Liver (tissue), 9 donors: Measurements from ENCODE around the gene NXPE3. TPM values are rescaled to one million over a fixed set of nuclear protein-coding genes. Genes with fewer than 3 reads are reported as not detected.

ENCODE experiments used
- DNase-seq: peaks from one replicate; pipeline ENCODE4 v3.0.0-alpha.2; 2017; ENCODE audit warnings: low spot score
- H3K27ac ChIP-seq, 2 donors: one replicate each; pipeline ENCODE4 v1.7.0; 2013; ENCODE audit warnings: inconsistent platforms in 2 of 2, low read length in 2 of 2, control low read depth in 1 of 2, low read depth in 1 of 2, mild to moderate bottlenecking in 1 of 2
- H3K27me3 ChIP-seq, 4 donors: one replicate each; pipeline versions ENCODE4 v1.6.1 to v1.7.0; 2013; ENCODE audit warnings: low read length in 3 of 4, inconsistent platforms in 1 of 4, mild to moderate bottlenecking in 1 of 4, moderate library complexity in 1 of 4; ENCODE audit not compliant: control insufficient read depth in 4 of 4, insufficient read depth in 4 of 4
- H3K36me3 ChIP-seq, 4 donors: one replicate each; pipeline versions ENCODE4 v1.6.1 to v1.7.0; 2013; ENCODE audit warnings: low read length in 3 of 4, mild to moderate bottlenecking in 3 of 4, low read depth in 1 of 4, moderate library complexity in 1 of 4; ENCODE audit not compliant: control insufficient read depth in 4 of 4, insufficient read depth in 3 of 4
- H3K4me1 ChIP-seq, 4 donors: one replicate each; pipeline versions ENCODE4 v1.6.1 to v1.7.0; 2013; ENCODE audit warnings: low read length in 3 of 4, mild to moderate bottlenecking in 3 of 4, moderate library complexity in 1 of 4; ENCODE audit not compliant: control insufficient read depth in 4 of 4, insufficient read depth in 4 of 4
- H3K4me3 ChIP-seq, 3 donors: one replicate each; pipeline versions ENCODE4 v1.6.1 to v1.7.0; 2013; ENCODE audit warnings: low read length in 3 of 3, control low read depth in 1 of 3, low read depth in 1 of 3, mild to moderate bottlenecking in 1 of 3
- H3K9ac ChIP-seq, 2 donors: one replicate each; pipeline ENCODE4 v1.7.0; 2013; ENCODE audit warnings: low read length in 2 of 2, mild to moderate bottlenecking in 2 of 2, moderate library complexity in 2 of 2, control low read depth in 1 of 2, low read depth in 1 of 2
- H3K9me3 ChIP-seq, 4 donors: one replicate each; pipeline versions ENCODE4 v1.6.1 to v1.7.0; 2013; ENCODE audit warnings: low read length in 3 of 4; ENCODE audit not compliant: control insufficient read depth in 4 of 4
- EGR1 ChIP-seq, 2 donors: IDR thresholded peaks; 2 replicates each; pipeline ENCODE4 v1.6.1; 2016 to 2018; ENCODE audit warnings: antibody characterized with exemption in 2 of 2, low read depth in 2 of 2
- FOXA1 ChIP-seq: IDR thresholded peaks from 2 replicates; pipeline ENCODE4 v1.6.1; 2016; ENCODE audit warnings: antibody characterized with exemption
- FOXA2 ChIP-seq: IDR thresholded peaks from 2 replicates; pipeline ENCODE4 v1.6.1; 2016; ENCODE audit warnings: antibody characterized with exemption
- GABPA ChIP-seq, 2 donors: IDR thresholded peaks in 1 of 2; conservative IDR thresholded peaks in 1 of 2; 2 replicates each; pipeline ENCODE4 v1.6.1; 2016; ENCODE audit warnings: antibody characterized with exemption in 2 of 2, mild to moderate bottlenecking in 1 of 2, moderate library complexity in 1 of 2
- HNF4A ChIP-seq, 2 donors: conservative IDR thresholded peaks; 2 replicates each; pipeline ENCODE4 v1.6.1; 2016; ENCODE audit warnings: antibody characterized with exemption in 2 of 2, mild to moderate bottlenecking in 2 of 2
- HNF4G ChIP-seq: IDR thresholded peaks from 2 replicates; pipeline ENCODE4 v1.6.1; 2016; ENCODE audit warnings: antibody characterized with exemption
- JUND ChIP-seq, 2 donors: IDR thresholded peaks; 2 replicates each; pipeline ENCODE4 v1.6.1; 2016; ENCODE audit warnings: antibody characterized with exemption in 2 of 2
- RAD21 ChIP-seq, 2 donors: IDR thresholded peaks; 2 replicates each; pipeline ENCODE4 v1.6.1; 2016; ENCODE audit warnings: antibody characterized with exemption in 2 of 2, mild to moderate bottlenecking in 2 of 2
- REST ChIP-seq: IDR thresholded peaks from 2 replicates; pipeline ENCODE4 v1.6.1; 2016; ENCODE audit warnings: antibody characterized with exemption, mild to moderate bottlenecking
- RXRA ChIP-seq, 2 donors: IDR thresholded peaks; 2 replicates each; pipeline ENCODE4 v1.6.1; 2017 to 2018; ENCODE audit warnings: antibody characterized with exemption in 2 of 2, mild to moderate bottlenecking in 1 of 2
- SP1 ChIP-seq: IDR thresholded peaks from 2 replicates; pipeline ENCODE4 v1.6.1; 2018; ENCODE audit warnings: antibody characterized with exemption, mild to moderate bottlenecking
- TAF1 ChIP-seq: conservative IDR thresholded peaks from 2 replicates; pipeline ENCODE4 v1.6.1; 2016; ENCODE audit warnings: antibody characterized with exemption, mild to moderate bottlenecking
- YY1 ChIP-seq: IDR thresholded peaks from 2 replicates; pipeline ENCODE4 v1.6.1; 2016; ENCODE audit warnings: antibody characterized with exemption, mild to moderate bottlenecking
- ZBTB33 ChIP-seq: IDR thresholded peaks from 2 replicates; pipeline ENCODE4 v1.6.1; 2016; ENCODE audit warnings: antibody characterized with exemption
- WGBS: extraction: QIAGEN DNeasy Blood & Tissue Kit; methylation state at CpG from one replicate; pipeline ENCODE4 v1.1.7; 2013; 5-methylcytosine and 5-hydroxymethylcytosine counted together
- polyA plus RNA-seq, 2 donors: library from polyadenylated mRNA; stranded (reverse) in 1 of 2; unstranded in 1 of 2; fragments of 200-250 nt in 1 of 2; fragments of >200 nt in 1 of 2; fragmentation: Nextera tagmentation in 1 of 2; extraction: Ambion mirVana in 1 of 2; gene quantifications; one replicate each; pipeline versions ENCODE4 v1.2.1 to v1.2.3, GENCODE V29; 2013 to 2015
- total RNA-seq, 2 donors: library from RNA; depleted of rRNA; stranded (reverse); fragments of >200 nt; gene quantifications; one replicate each; pipeline ENCODE4 v1.2.3, GENCODE V29; 2014
- TF ChIP-seq, protein P1 (sequence below): IDR thresholded peaks from 2 replicates; pipeline ENCODE4 v1.6.1; 2016; ENCODE audit warnings: antibody characterized with exemption
- TF ChIP-seq, protein P2 (sequence below): IDR thresholded peaks from 2 replicates; pipeline ENCODE4 v1.6.1; 2016; ENCODE audit warnings: antibody characterized with exemption
- donor health status: healthy.
- donor health status: healthy.
- donor health status: healthy.
- donor health status: healthy.
- donor health status: healthy.

NXPE3 gene
- total and polyA plus RNA-seq, 4 donors: 1.1 to 2.7 (median 1.7) TPM

DNA sequence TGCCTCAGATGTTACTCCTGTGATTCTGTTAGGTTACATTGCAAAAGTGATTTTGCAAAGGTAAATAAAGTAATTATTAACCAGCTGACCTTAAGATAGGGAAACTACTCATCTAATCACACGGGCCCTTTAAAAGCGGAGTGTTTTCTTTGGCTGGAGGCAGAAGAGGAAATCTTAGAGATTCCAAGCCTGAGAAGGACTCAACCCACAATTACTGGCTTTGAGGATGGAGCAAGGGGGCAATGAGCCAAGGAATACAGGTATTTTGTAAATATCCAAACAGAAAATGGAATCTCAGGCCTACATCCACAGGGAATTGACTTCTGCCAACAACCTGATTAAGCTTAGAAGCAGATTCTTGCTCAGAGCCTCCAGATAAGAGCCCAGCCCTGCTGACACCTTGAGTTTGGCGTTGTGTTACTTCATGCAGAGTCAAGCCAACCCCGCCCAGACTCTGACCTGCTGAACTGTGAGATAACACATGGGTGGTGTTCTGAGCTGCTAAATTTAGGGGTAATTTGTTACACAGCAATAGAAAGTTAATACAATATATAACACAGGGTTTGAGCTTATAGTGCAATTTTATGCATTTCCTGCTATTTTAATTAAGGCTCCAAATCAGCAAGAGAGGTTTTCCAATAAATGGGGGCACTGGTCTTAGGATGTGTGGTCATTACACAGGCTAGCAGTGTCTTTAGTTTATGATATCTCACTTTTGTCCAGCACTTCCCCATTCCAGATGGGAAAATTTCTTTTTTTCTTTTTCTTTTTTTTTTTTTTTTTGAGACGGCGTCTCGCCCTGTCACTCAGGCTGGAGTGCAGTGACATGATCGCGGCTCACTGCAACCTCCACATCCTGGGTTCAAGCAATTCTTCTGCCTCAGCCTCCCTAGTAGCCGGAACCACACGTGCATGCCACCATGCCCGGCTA, 89.8 kb downstream of the NXPE3 start:
- peak overlapping the region; percentile 14 to 71 for H3K27ac ChIP-seq
- peaks cover 4 to 24% (median 19%) of the 10 kb centered on the region in 4 donors for H3K4me1 ChIP-seq
- WGBS: 74% methylated on average over 12 of the region's 12 CpGs
- H3K9me3 ChIP-seq: no peaks in the 10 kb centered on the region
- H3K9ac ChIP-seq: no peak overlapping the region
- no peaks in the 10 kb centered on the region for H3K36me3 ChIP-seq
- peak overlapping the region in 1 of 3 donors; percentile 26 for H3K4me3 ChIP-seq
- TF ChIP-seq, protein P1, sequence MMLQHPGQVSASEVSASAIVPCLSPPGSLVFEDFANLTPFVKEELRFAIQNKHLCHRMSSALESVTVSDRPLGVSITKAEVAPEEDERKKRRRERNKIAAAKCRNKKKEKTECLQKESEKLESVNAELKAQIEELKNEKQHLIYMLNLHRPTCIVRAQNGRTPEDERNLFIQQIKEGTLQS: no peak
- TF ChIP-seq SP1: peak; percentile 34
- TF ChIP-seq RXRA (IDR thresholded peaks at IDR 0.05): peak in 1 of 2 donors; percentile 69
- TF ChIP-seq HNF4A (conservative IDR thresholded peaks at IDR 0.05): peak; percentile 49 to 53
- peak; percentile 17 to 73 for TF ChIP-seq JUND (IDR thresholded peaks at IDR 0.05)
- TF ChIP-seq FOXA2: peak; percentile 81
- TF ChIP-seq YY1: peak; percentile 37
- peak; percentile 37 for TF ChIP-seq ZBTB33
- no peak for TF ChIP-seq TAF1
- TF ChIP-seq, protein P2, sequence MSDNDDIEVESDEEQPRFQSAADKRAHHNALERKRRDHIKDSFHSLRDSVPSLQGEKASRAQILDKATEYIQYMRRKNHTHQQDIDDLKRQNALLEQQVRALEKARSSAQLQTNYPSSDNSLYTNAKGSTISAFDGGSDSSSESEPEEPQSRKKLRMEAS: no peak
- no peaks in the 10 kb centered on the region for H3K27me3 ChIP-seq
- DNase-seq: no peak

- TF ChIP-seq ZBTB33 (no peak), EGR1 (IDR thresholded peaks at IDR 0.05; ENCODE audit: low read depth in 2 of 2) (no peak), TAF1 (no peak), RAD21 (IDR thresholded peaks at IDR 0.05) (no peak), HNF4G (no peak), RXRA (IDR thresholded peaks at IDR 0.05) (no peak), GABPA (IDR thresholded peaks at IDR 0.05 in 1 of 2, conservative IDR thresholded peaks at IDR 0.05 in 1 of 2) (no peak), SP1 (no peak), YY1 (no peak), REST (no peak), JUND (IDR thresholded peaks at IDR 0.05) (no peak), FOXA2 (no peak), FOXA1 (no peak)
- no peak for DNase-seq
- Histone ChIP-seq H3K36me3 (no peaks in the 10 kb centered on the region), H3K4me1 (peaks cover 4 to 19% (median 19%) of the 10 kb centered on the region in 4 donors), H3K27ac (no peak overlapping the region), H3K4me3 (no peak overlapping the region), H3K27me3 (no peaks in the 10 kb centered on the region), H3K9ac (no peak overlapping the region), H3K9me3 (peaks cover 0 to 1% (median 0%) of the 10 kb centered on the region in 4 donors)
- WGBS: 97% methylated on average over 5 of the region's 5 CpGs
Observed at GRCh38 chr3:101870138-101870537, 91.1 kb downstream of the NXPE3 start.
